Activated naive CD4-positive, alpha-beta T cell treated with anti-CD3 and anti-CD28 coated beads, Interleukin-2, amount 50 U/mL, for 24 hours (primary cell): ENCODE data around the gene ZDHHC22.
A peak's percentile ranks its signal among the peaks of the same experiment; 100 is the strongest.

Experiments used
- H3K27ac Mint-ChIP-seq: one replicate; pipeline ENCODE4 v1.8.0; 2021; ENCODE audit warnings: mild to moderate bottlenecking, mixed read lengths
- H3K27me3 Mint-ChIP-seq: one replicate; pipeline ENCODE4 v1.8.0; 2021; ENCODE audit warnings: mixed read lengths
- H3K36me3 Mint-ChIP-seq: one replicate; pipeline ENCODE4 v1.8.0; 2021; ENCODE audit warnings: mixed read lengths
- H3K4me1 Mint-ChIP-seq: one replicate; pipeline ENCODE4 v1.8.0; 2021; ENCODE audit warnings: mixed read lengths
- H3K4me3 Mint-ChIP-seq: one replicate; pipeline ENCODE4 v1.8.0; 2021; ENCODE audit warnings: mild to moderate bottlenecking, mixed read lengths
- H3K9me3 Mint-ChIP-seq: one replicate; pipeline ENCODE4 v1.8.0; 2021; ENCODE audit warnings: mixed read lengths

The ZDHHC22 gene

DNA sequence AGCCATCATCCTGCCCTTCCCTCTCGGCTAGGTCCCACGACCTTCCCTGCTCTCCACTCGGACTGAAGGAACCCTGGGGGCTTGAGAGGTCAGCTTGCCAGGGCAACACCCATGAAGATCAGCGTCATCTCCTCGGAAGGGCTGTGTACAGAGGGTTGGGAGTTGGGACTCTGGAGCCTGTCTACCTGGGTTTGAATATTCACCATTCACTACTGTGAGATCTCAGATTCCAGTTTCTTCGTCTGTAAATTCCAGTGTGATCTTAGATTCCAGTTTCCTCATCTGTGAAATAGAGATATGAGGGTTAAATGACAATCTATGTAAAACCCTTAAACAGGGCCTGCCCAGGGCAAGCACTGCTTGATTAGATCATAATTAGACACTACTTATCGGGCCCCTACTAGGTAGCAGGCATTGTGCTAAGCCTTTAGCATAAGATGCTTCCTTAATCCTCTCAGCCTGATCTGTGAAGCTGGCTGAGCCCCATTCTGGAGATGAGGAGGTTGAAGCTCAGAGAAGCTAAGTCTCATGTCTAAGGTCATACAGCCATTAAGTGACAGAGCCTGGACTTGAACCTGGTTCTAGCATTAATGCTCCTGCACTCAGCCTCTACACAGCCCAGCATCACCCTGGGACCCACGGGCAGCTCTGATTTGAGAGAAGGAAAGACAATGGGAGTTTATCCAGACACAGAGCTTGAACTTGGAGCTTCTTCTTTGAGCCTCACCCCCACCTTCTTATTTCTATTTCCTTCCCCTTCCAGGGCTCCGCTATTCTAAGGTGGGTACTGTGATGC lies 612 bp upstream of the ZDHHC22 start:
- peaks cover 11% of the 10 kb centered on the region for H3K4me1 Mint-ChIP-seq
- no peaks in the 10 kb centered on the region for H3K9me3 Mint-ChIP-seq
- H3K27me3 Mint-ChIP-seq = peaks cover 50% of the 10 kb centered on the region
- no peak overlapping the region for H3K27ac Mint-ChIP-seq
- peak overlapping the region; percentile 28 for H3K4me3 Mint-ChIP-seq
- no peaks in the 10 kb centered on the region for H3K36me3 Mint-ChIP-seq

DNA sequence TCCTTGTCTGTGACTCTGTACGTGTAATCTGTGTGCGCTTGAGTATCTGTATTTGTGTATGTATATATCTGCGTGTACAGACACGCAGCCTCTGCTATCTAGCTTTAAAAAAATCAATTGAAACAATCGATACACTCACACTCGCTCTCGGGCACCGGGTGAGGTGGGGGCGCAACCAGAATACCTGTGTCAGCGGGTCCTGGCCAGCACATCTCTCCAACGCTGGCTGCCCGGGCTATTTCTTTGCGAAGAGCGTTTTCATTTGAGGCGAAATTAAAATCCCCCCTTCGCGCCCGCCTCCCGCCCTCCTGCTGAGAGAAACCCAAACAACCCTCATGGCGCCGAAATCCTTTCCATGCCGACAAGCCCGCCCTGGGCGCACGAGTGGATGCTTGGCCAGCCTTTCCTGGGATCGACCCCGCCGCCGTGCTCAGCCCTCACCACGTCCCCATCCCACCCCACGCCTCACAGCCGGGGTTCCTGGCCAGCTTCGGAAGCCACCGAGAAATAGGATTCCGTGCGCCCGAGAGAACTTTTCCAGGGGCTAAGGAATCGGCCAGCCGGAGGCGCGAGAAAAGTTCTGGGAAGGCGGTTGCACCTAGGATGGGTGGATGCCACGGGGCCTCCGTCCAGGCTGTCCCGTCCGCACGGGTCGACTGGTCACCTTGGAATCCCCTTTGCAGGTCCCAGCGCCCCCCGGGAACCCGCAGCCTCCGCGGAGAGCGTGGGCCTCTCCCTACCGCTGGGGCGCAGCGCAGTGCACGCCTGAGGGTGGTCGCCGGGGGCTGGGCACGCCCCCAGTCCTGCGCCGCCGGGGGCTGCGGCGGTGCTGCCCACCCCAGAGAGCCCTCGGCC lies 1.0 kb downstream of the ZDHHC22 start:
- peaks cover 49% of the 10 kb centered on the region for H3K27me3 Mint-ChIP-seq
- peak overlapping the region; percentile 51 for H3K27ac Mint-ChIP-seq
- peaks cover 11% of the 10 kb centered on the region for H3K4me1 Mint-ChIP-seq
- no peaks in the 10 kb centered on the region for H3K9me3 Mint-ChIP-seq
- H3K36me3 Mint-ChIP-seq = no peaks in the 10 kb centered on the region
- H3K4me3 Mint-ChIP-seq = peak overlapping the region; percentile 60

DNA sequence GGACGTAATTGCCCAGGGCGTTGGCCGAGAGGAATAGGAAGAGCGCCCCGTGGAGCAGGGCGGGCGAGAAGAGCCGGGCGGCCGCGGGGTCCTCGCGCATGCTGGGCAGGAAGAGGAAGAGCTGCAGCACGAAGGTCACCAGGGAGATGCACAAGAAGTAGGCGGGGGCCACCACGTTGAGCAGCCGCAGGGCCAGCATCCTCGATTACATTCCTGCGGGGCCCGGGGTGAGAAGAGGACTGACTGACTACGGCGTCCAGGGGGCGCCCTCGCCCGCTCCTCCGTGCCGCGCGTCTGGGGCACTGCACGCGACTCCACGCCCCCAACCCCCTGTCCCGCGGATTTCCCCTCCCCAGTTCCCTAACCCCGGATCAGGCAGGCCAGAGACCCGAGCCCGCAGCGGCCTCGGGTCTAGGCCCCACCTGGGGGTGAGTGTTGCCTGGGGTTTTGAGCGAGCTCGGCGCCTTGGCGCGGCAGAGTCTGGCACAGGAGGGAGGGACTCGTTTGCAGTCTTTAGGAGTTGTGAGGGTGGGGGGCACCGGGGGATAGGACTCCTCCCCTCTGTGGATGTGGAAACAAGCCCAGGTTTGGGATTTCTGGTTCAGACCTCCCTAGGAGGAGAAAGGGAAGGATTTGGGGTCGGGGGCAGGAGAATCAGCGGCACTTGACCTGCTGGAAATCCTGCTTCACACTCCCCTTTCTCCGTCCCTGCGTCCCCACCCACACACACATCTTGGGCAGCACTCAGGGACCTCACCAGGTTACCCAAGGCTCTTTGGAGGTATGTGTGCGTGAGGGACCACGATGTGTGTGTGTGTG lies 1.8 kb downstream of the ZDHHC22 start:
- Mint-ChIP-seq H3K27me3 (peaks cover 50% of the 10 kb centered on the region), H3K9me3 (no peaks in the 10 kb centered on the region), H3K27ac (no peak overlapping the region), H3K4me3 (peak overlapping the region; percentile 60), H3K36me3 (no peaks in the 10 kb centered on the region), H3K4me1 (peaks cover 11% of the 10 kb centered on the region)

GRCh38 chr14:77139022-77139421 lies 2.6 kb downstream of the ZDHHC22 start:
- H3K27ac Mint-ChIP-seq = no peak overlapping the region
- peaks cover 12% of the 10 kb centered on the region for H3K4me1 Mint-ChIP-seq
- no peaks in the 10 kb centered on the region for H3K9me3 Mint-ChIP-seq
- peaks cover 51% of the 10 kb centered on the region for H3K27me3 Mint-ChIP-seq
- H3K4me3 Mint-ChIP-seq = no peak overlapping the region
- no peaks in the 10 kb centered on the region for H3K36me3 Mint-ChIP-seq

- no peak overlapping the region for H3K27ac Mint-ChIP-seq
These were observed 7.8 kb downstream of the ZDHHC22 start for GRCh38 chr14:77133720-77134338.

GRCh38 chr14:77131871-77132486 lies 9.6 kb downstream of the ZDHHC22 start:
- H3K27me3 Mint-ChIP-seq = peaks cover 43% of the 10 kb centered on the region
- H3K4me1 Mint-ChIP-seq = peaks cover 4% of the 10 kb centered on the region
- peaks cover 2% of the 10 kb centered on the region for H3K36me3 Mint-ChIP-seq
- H3K27ac Mint-ChIP-seq = no peak overlapping the region
- H3K9me3 Mint-ChIP-seq = no peaks in the 10 kb centered on the region
- H3K4me3 Mint-ChIP-seq = no peak overlapping the region

More at GRCh38 chr14:77133720-77134338, 7.8 kb downstream of the ZDHHC22 start:
- Mint-ChIP-seq H3K4me3 (no peak overlapping the region), H3K27me3 (peaks cover 46% of the 10 kb centered on the region), H3K4me1 (peaks cover 7% of the 10 kb centered on the region), H3K9me3 (no peaks in the 10 kb centered on the region), H3K36me3 (peaks cover 2% of the 10 kb centered on the region)

- peaks cover 2% of the 10 kb centered on the region for H3K36me3 Mint-ChIP-seq
These were observed 10.4 kb downstream of the ZDHHC22 start for GRCh38 chr14:77131206-77131605.

DNA sequence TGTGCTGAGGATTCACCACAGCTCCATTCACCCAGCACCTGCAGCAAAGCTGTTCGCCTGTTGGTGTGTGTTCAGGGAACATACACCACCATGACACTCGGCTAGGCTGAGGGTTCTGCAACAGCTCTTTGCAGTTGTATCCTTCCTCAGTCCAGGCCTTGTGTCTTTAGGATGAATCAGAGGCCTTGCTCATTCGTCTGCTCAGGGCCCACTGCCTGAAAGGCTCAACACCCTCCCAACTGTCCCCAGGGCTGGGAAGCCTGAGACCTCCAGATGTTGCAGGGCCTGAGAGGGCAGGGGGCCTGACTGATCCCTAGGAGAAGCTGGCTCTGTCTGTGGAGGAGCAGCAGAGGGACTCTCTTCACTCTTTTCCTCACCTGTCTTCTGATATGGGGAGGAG lies 11.2 kb downstream of the ZDHHC22 start:
- peaks cover 7% of the 10 kb centered on the region for H3K4me1 Mint-ChIP-seq
- H3K36me3 Mint-ChIP-seq = peaks cover 2% of the 10 kb centered on the region
- peaks cover 43% of the 10 kb centered on the region for H3K27me3 Mint-ChIP-seq
- H3K9me3 Mint-ChIP-seq = no peaks in the 10 kb centered on the region
- no peak overlapping the region for H3K27ac Mint-ChIP-seq
- no peak overlapping the region for H3K4me3 Mint-ChIP-seq

More at GRCh38 chr14:77131206-77131605, 10.4 kb downstream of the ZDHHC22 start:
- Mint-ChIP-seq H3K27ac (no peak overlapping the region), H3K4me1 (peaks cover 4% of the 10 kb centered on the region), H3K4me3 (no peak overlapping the region), H3K27me3 (peaks cover 39% of the 10 kb centered on the region), H3K9me3 (no peaks in the 10 kb centered on the region)

DNA sequence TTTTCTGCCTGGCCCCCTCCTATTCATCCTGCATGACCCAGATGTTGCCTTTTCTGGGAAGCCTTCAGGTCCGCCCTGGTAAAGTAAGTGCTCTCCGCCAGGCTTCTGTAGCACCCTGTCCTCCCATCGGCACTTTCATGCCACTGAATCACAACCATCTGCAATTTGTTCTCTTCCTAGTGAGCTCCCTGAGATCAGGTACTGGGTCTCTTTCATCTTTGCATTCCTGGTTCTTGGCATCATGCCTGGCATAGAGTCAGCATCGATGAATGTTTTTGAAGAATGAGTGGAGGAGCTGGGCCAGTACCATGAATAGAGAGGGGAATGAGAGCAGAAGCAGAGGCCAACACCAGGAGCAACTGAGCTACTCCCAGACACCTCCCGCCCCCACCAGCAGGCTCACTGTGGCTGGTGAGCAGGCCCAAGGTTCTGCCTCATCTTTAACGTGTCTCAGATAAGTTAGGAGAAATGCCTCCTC lies 13.1 kb downstream of the ZDHHC22 start:
- Mint-ChIP-seq H3K4me3 (no peak overlapping the region), H3K9me3 (no peaks in the 10 kb centered on the region), H3K4me1 (peaks cover 5% of the 10 kb centered on the region), H3K27me3 (peaks cover 32% of the 10 kb centered on the region), H3K27ac (no peak overlapping the region), H3K36me3 (no peaks in the 10 kb centered on the region)

GRCh38 chr14:77126461-77126990 lies 15.1 kb downstream of the ZDHHC22 start:
- peaks cover 20% of the 10 kb centered on the region for H3K27me3 Mint-ChIP-seq
- H3K27ac Mint-ChIP-seq = no peak overlapping the region
- H3K9me3 Mint-ChIP-seq = no peaks in the 10 kb centered on the region
- H3K4me1 Mint-ChIP-seq = peaks cover 5% of the 10 kb centered on the region
- H3K36me3 Mint-ChIP-seq = no peaks in the 10 kb centered on the region
- H3K4me3 Mint-ChIP-seq = no peak overlapping the region

DNA sequence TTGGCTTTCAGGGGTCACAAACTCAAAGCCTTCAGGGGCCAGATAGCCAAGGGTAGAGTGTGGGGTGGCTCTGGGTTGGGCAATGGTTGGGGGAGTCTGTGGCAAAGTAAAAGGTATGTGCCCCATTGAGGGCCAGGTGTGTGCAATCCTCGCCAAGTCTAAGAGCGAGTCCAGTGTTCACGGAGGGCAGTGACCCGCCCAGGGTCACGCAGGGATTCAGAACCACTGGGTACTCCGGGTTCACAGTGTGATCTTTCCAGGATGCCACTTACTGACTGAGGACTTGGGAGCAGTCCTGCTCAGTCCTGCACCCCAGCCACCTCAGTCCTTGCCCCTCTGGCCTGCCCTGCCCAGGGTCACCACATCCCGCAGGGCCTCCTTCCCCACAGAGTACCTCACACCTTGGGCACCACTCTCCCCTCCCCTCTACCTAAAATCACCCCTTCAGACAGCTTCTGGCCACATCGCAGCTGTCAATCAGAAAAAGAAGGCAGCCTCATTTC lies 15.7 kb downstream of the ZDHHC22 start:
- Mint-ChIP-seq H3K9me3 (no peaks in the 10 kb centered on the region), H3K27me3 (peaks cover 17% of the 10 kb centered on the region), H3K4me1 (peaks cover 5% of the 10 kb centered on the region), H3K36me3 (peaks cover under 1% of the 10 kb centered on the region), H3K4me3 (peak overlapping the region; percentile 79), H3K27ac (no peak overlapping the region)

DNA sequence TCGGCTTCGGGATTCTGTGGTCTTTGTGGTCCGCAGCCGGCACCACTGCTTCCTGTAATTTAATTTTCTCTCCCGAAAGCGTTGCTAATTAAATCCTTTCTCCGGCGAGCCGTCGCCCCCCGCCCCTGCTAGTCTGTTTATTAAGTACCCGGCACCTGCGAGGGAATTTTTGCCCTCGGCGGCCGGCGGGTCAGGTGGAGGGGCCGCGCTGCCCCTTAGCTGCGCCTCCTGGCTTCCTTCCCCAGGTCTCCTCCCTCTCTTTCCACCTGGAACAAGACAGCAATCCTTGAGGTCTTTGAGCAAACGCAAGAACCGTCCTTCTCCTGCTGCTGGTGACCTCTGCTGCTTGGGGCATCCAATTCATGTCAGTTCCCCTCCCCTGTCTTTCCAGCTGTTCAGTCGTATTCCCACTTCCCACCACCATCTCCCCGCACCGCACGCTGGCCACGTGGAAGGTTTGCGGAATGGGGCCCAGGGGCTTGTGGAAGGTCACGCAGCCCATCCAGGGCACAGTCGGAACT lies 16.2 kb downstream of the ZDHHC22 start:
- peak overlapping the region; percentile 79 for H3K4me3 Mint-ChIP-seq
- H3K36me3 Mint-ChIP-seq = peaks cover 4% of the 10 kb centered on the region
- no peaks in the 10 kb centered on the region for H3K9me3 Mint-ChIP-seq
- peaks cover 17% of the 10 kb centered on the region for H3K27me3 Mint-ChIP-seq
- peaks cover 8% of the 10 kb centered on the region for H3K4me1 Mint-ChIP-seq
- peak overlapping the region; percentile 41 for H3K27ac Mint-ChIP-seq

GRCh38 chr14:77124345-77125280 lies 17.0 kb downstream of the ZDHHC22 start:
- Mint-ChIP-seq H3K9me3 (no peaks in the 10 kb centered on the region), H3K36me3 (peaks cover 6% of the 10 kb centered on the region), H3K4me3 (peak overlapping the region; percentile 65), H3K27me3 (peaks cover 16% of the 10 kb centered on the region), H3K27ac (no peak overlapping the region), H3K4me1 (peaks cover 8% of the 10 kb centered on the region)
